Erythroblast (primary cell): ENCODE results near the gene PRSS56.

Source experiments
- GATA1 ChIP-seq: IDR thresholded peaks from 2 replicates; pipeline ENCODE4 v1.6.1; 2011; ENCODE audit warnings: low read depth, mild to moderate bottlenecking, control low read depth, low read length, moderate library complexity
- POLR2A ChIP-seq: IDR thresholded peaks from 2 replicates; pipeline ENCODE4 v1.6.1; 2011; ENCODE audit warnings: mild to moderate bottlenecking, low read length

DNA sequence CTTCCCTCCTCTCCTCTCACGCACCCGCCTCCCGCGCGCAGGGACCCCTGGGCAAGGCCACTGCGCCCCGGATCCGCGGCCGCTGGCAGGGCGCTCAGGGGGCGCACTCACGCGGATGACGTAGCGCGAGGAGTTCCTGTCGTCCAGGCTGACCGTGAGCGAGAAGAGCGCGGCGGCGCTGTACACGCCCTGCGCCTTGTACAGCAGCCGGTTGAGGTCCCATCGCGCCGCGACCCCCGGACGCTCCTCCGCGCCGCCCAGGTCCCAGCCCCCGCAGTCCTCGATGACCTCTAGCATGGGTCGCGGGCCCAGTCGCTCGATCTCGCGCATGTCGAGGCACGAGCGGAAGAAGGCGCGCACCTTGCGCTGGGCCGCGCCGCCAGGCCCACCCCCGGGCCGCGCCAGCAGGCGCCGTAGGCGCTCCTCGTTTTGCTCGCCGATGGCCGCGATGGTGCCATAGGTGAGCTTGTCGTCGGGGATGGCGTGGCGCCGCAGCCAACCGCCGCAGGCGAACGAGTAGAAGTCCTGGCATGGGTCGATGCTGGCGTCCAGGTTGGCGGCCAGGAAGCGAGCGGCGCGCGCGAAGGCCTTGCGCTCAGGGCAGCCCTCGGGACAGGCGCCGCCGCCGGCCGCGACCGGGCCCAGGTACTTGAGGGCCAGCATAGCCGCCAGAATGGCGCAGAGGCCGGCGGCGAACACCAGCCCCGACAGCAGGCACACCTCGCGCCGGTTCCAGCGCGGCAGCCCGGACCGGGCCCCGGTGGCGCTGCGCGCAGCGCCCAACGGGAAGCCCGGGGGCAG lies 34.2 kb upstream of the PRSS56 start:
- TF ChIP-seq POLR2A = no peak
- no peak for TF ChIP-seq GATA1
